ENCODE data around the gene PCARE. TPM values are rescaled to one million over a fixed set of nuclear protein-coding genes. Genes with fewer than 3 reads are reported as not detected.

Gene PCARE
- total RNA-seq, 4 donors from 2014 or later, result 0.03 to 1.3 (median 0.36) TPM; not detected in 1

GRCh38 chr2:29041161-29041660, 33.1 kb downstream of the PCARE start:
- no peaks in the 10 kb centered on the region for H3K27me3 ChIP-seq
- H3K4me1 ChIP-seq, result no peaks in the 10 kb centered on the region
- H3K4me3 ChIP-seq, result no peak overlapping the region
- DNase-seq (no peak), ATAC-seq (no peak)
- no peaks in the 10 kb centered on the region for H3K9me3 ChIP-seq
- intact Hi-C loops (cut with DNase I; ENCODE audit: low total_unique reads), result no loop called here
- TF ChIP-seq CTCF (IDR thresholded peaks at IDR 0.05 in 4 of 5, conservative IDR thresholded peaks at IDR 0.05 in 1 of 5), result no peak
- TF ChIP-seq POLR2A (IDR thresholded peaks at IDR 0.05), result no peak
- H3K36me3 ChIP-seq, result peaks cover 0 to 14% of the 10 kb centered on the region in 2 donors
- H3K27ac ChIP-seq, result no peak overlapping the region
- in situ Hi-C loops (cut with MboI; ENCODE audit: low sequenced_read_pairs in 4 of 4), result no loop called here

GRCh38 chr2:29040552-29040951, 33.8 kb downstream of the PCARE start:
- H3K27me3 ChIP-seq, result no peaks in the 10 kb centered on the region
- intact Hi-C loops (cut with DNase I; ENCODE audit: low total_unique reads) (no loop called here), in situ Hi-C loops (cut with MboI; ENCODE audit: low sequenced_read_pairs in 4 of 4) (no loop called here)
- H3K36me3 ChIP-seq, result peaks cover 0 to 20% of the 10 kb centered on the region in 2 donors
- no peak overlapping the region for H3K27ac ChIP-seq
- DNase-seq, result no peak
- H3K4me1 ChIP-seq, result no peaks in the 10 kb centered on the region
- H3K4me3 ChIP-seq, result no peak overlapping the region
- H3K9me3 ChIP-seq, result no peaks in the 10 kb centered on the region
- TF ChIP-seq POLR2A (IDR thresholded peaks at IDR 0.05) (no peak), CTCF (IDR thresholded peaks at IDR 0.05 in 4 of 5, conservative IDR thresholded peaks at IDR 0.05 in 1 of 5) (no peak)
- ATAC-seq, result no peak

- TF ChIP-seq CTCF (IDR thresholded peaks at IDR 0.05 in 4 of 5, conservative IDR thresholded peaks at IDR 0.05 in 1 of 5) (no peak), POLR2A (IDR thresholded peaks at IDR 0.05) (no peak)
- Histone ChIP-seq H3K36me3 (peaks cover 0 to 21% of the 10 kb centered on the region in 2 donors), H3K27me3 (no peaks in the 10 kb centered on the region), H3K4me3 (no peak overlapping the region), H3K27ac (no peak overlapping the region), H3K9me3 (no peaks in the 10 kb centered on the region), H3K4me1 (no peaks in the 10 kb centered on the region)
- in situ Hi-C loops (cut with MboI; ENCODE audit: low sequenced_read_pairs in 4 of 4) (no loop called here), intact Hi-C loops (cut with DNase I; ENCODE audit: low total_unique reads) (no loop called here)
- ATAC-seq, result no peak
- no peak for DNase-seq
These were observed 34.4 kb downstream of the PCARE start for GRCh38 chr2:29039718-29040480.

GRCh38 chr2:29035016-29035745, 39.1 kb downstream of the PCARE start:
- ATAC-seq (no peak), DNase-seq (no peak)
- peaks cover 0 to 26% of the 10 kb centered on the region in 2 donors for H3K36me3 ChIP-seq
- no peaks in the 10 kb centered on the region for H3K9me3 ChIP-seq
- in situ Hi-C loops (cut with MboI; ENCODE audit: low sequenced_read_pairs in 4 of 4) (no loop called here), intact Hi-C loops (cut with DNase I; ENCODE audit: low total_unique reads) (no loop called here)
- H3K4me1 ChIP-seq, result no peaks in the 10 kb centered on the region
- no peaks in the 10 kb centered on the region for H3K27me3 ChIP-seq
- no peak overlapping the region for H3K27ac ChIP-seq
- TF ChIP-seq CTCF (IDR thresholded peaks at IDR 0.05 in 4 of 5, conservative IDR thresholded peaks at IDR 0.05 in 1 of 5) (no peak), POLR2A (IDR thresholded peaks at IDR 0.05) (no peak)
- H3K4me3 ChIP-seq, result no peak overlapping the region

Measured in gastrocnemius medialis (tissue), 4 donors.